Mammary epithelial cell (primary cell): Measurements from ENCODE around the gene THAP10.

Experiments
- EZH2 ChIP-seq: IDR thresholded peaks from 2 replicates; pipeline ENCODE4 v1.6.1; 2012; ENCODE audit warnings: low read length, inconsistent platforms, borderline replicate concordance
- TF ChIP-seq, protein P1 (sequence below), 2 donors: IDR thresholded peaks in 1 of 2; conservative IDR thresholded peaks in 1 of 2; 2 replicates each; pipeline ENCODE4 v1.5.1; 2011 to 2012; ENCODE audit warnings: inconsistent platforms in 2 of 2, low read length in 2 of 2, mild to moderate bottlenecking in 2 of 2, control low read depth in 1 of 2, low read depth in 1 of 2; ENCODE audit not compliant: insufficient read depth in 1 of 2; ENCODE audit errors: extremely low read depth in 1 of 2

DNA sequence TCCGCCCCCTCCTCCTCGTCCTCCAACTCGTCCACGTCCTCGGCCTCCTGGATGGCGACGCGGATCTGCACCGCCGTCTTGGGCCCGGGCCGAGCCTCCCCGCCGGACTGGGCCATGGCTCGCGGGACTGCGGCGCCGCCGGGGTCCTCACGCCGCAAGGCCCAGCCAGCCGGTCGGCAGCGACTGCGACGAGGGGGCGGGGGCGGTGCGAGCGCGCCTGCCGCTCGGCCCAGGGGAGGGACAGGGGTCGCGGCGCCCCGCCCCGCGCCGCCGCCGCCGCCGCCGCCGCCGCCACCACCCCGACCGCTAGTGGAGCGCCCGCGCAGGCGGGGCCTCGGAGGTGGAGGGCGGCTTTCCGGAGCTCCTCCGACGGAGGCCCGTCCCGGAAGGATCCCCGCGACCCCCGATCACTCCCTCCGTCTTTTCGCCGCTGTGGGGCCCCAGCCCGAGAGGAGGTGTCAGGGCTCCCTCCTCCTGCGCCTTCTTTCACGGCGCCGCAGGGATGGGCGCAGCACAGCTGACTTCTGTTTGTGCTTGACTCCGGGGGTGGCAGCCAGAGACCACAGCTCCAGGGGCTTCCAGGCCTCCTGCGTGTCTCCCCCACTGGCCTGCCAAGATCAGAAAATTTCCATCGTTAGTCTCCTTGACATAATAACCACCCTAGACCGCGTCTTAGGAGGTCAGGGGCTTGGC is 38.1 kb downstream of the THAP10 start, which contains the start of gene LARP6:
- TF ChIP-seq, protein P1, sequence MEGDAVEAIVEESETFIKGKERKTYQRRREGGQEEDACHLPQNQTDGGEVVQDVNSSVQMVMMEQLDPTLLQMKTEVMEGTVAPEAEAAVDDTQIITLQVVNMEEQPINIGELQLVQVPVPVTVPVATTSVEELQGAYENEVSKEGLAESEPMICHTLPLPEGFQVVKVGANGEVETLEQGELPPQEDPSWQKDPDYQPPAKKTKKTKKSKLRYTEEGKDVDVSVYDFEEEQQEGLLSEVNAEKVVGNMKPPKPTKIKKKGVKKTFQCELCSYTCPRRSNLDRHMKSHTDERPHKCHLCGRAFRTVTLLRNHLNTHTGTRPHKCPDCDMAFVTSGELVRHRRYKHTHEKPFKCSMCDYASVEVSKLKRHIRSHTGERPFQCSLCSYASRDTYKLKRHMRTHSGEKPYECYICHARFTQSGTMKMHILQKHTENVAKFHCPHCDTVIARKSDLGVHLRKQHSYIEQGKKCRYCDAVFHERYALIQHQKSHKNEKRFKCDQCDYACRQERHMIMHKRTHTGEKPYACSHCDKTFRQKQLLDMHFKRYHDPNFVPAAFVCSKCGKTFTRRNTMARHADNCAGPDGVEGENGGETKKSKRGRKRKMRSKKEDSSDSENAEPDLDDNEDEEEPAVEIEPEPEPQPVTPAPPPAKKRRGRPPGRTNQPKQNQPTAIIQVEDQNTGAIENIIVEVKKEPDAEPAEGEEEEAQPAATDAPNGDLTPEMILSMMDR (conservative IDR thresholded peaks at IDR 0.05 in 1 of 2, IDR thresholded peaks at IDR 0.05 in 1 of 2; ENCODE audit: extremely low read depth in 1 of 2, insufficient read depth in 1 of 2, low read depth in 1 of 2, low read length in 2 of 2) = no peak
- no peak for TF ChIP-seq EZH2
